GM12892 (cell line): ENCODE measurements around the gene MTG2.

Source experiments
- DNase-seq: peaks from one replicate; pipeline ENCODE4 v3.0.0; 2011; ENCODE audit not compliant: insufficient read length
- FAIRE-seq: peaks from 2 replicates; lab custom pipeline; 2011; peaks lifted over from hg19 to GRCh38; lab: Jason Lieb, UNC
- POLR2A ChIP-seq: IDR thresholded peaks from 2 replicates; pipeline ENCODE4 v1.6.1; 2011; ENCODE audit warnings: low read depth, low read length, control low read depth
- POLR2AphosphoS5 ChIP-seq: IDR thresholded peaks from 2 replicates; pipeline ENCODE4 v1.6.1; 2011; ENCODE audit warnings: low read depth, low read length, control low read depth
- TAF1 ChIP-seq: IDR thresholded peaks from 2 replicates; pipeline ENCODE4 v1.6.1; 2011; ENCODE audit warnings: low read depth, mild to moderate bottlenecking, control low read depth, low read length, borderline replicate concordance

The MTG2 gene

GRCh38 chr20:62222266-62222850 is 39.5 kb downstream of the MTG2 start:
- no peak for DNase-seq
- no peak for TF ChIP-seq POLR2A
- TF ChIP-seq POLR2AphosphoS5: no peak
- TF ChIP-seq TAF1: no peak

DNA sequence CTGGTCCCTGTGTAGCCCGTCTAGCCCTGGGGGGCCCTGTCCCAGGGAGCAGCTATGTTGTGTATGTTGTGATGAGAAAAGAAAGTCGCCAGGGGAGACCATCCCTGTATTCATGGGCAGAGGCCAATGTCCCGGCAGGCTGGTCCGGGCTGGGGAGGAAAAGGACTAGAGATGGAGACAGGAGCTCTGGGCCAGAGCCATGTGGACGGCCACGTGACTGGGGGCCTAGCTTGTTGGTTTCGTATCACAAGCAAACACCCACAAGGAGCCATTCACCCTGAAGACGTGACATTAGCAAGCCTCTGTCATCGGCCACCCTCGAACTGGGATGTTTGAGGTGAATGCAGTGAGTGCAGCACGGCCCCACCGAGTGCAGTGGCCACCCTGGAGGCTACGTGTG is 40.1 kb downstream of the MTG2 start:
- TF ChIP-seq TAF1 (no peak), POLR2AphosphoS5 (no peak), POLR2A (no peak)
- no peak for FAIRE-seq
- no peak for DNase-seq

More at GRCh38 chr20:62222266-62222850, 39.5 kb downstream of the MTG2 start:
- FAIRE-seq: no peak

- FAIRE-seq: no peak
- no peak for DNase-seq
- TF ChIP-seq TAF1 (no peak), POLR2AphosphoS5 (no peak), POLR2A (no peak)
Observed at GRCh38 chr20:62223571-62223970, 40.7 kb downstream of the MTG2 start.

- TF ChIP-seq TAF1 (no peak), POLR2A (no peak), POLR2AphosphoS5 (no peak)
- FAIRE-seq (no peak), DNase-seq (no peak)
Observed at GRCh38 chr20:62224113-62224855, 41.5 kb downstream of the MTG2 start.

DNA sequence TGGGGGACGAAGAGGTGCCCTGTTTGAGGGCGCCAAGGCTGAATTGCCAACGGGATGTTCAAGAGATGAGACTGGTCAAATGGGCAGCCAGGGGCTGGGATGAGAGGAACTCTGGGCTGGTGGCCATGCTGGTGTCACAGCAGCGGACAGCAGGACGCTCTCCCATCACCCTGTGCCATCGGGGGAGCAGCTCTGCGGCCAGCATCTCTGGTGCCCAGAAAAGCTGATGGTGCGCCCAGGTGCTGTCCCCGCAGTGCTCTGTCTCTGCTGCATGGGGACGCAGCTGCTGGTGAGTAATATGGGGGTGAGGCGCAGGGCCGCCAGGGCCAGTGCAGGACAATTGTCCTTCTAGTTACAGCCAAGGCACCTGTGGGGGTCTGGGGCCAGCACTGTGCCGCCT is 42.2 kb downstream of the MTG2 start:
- TF ChIP-seq POLR2AphosphoS5 (no peak), TAF1 (no peak), POLR2A (no peak)
- DNase-seq (no peak), FAIRE-seq (no peak)

DNA sequence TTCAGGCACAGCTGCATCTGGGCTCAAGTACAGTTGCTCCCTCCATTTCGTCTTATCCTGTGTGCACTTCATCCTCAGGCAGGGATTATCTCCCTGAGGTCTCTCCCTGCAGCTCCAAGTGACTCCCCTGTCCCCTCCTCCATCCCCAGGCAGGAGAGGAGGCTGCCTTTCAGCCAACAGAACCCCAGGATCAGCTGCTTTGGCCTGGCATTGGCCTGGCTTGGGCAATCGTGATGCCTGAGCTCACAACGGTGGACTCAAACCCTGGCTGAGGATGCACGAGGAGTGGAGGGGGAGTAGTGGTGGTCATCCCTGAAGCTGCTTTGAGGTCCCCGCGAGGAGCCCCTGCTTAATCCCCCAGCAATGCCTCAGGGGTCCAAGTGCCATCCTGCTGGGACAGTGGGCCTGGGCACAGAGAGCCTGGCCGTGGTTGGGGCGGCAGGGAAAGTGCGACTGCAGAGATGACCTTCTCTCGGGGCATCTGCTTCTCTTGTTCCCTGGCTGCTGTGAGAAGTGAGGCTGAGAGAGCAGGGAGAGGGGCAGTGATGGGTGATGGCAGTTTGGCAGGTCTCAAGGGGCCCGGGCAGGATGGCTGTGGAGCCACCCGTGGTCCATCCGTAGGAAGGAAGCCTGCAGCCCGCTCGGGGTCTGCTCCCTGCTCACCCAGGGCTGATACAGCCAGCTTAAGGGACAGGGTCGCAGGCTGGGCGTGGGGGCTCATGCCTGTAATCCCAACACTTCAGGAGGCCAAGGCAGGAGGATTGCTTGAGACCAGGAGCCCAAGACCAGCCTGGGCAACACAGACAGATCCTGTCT is 43.2 kb downstream of the MTG2 start:
- TF ChIP-seq TAF1 (no peak), POLR2AphosphoS5 (no peak), POLR2A (no peak)
- FAIRE-seq (no peak), DNase-seq (no peak)

- DNase-seq (no peak), FAIRE-seq (no peak)
- TF ChIP-seq TAF1: no peak
- TF ChIP-seq POLR2A: no peak
- no peak for TF ChIP-seq POLR2AphosphoS5
Observed at GRCh38 chr20:62226707-62227590, 44.1 kb downstream of the MTG2 start.

GRCh38 chr20:62227591-62227976 is 44.8 kb downstream of the MTG2 start:
- FAIRE-seq (no peak), DNase-seq (no peak)
- no peak for TF ChIP-seq TAF1
- no peak for TF ChIP-seq POLR2A
- TF ChIP-seq POLR2AphosphoS5: no peak

DNA sequence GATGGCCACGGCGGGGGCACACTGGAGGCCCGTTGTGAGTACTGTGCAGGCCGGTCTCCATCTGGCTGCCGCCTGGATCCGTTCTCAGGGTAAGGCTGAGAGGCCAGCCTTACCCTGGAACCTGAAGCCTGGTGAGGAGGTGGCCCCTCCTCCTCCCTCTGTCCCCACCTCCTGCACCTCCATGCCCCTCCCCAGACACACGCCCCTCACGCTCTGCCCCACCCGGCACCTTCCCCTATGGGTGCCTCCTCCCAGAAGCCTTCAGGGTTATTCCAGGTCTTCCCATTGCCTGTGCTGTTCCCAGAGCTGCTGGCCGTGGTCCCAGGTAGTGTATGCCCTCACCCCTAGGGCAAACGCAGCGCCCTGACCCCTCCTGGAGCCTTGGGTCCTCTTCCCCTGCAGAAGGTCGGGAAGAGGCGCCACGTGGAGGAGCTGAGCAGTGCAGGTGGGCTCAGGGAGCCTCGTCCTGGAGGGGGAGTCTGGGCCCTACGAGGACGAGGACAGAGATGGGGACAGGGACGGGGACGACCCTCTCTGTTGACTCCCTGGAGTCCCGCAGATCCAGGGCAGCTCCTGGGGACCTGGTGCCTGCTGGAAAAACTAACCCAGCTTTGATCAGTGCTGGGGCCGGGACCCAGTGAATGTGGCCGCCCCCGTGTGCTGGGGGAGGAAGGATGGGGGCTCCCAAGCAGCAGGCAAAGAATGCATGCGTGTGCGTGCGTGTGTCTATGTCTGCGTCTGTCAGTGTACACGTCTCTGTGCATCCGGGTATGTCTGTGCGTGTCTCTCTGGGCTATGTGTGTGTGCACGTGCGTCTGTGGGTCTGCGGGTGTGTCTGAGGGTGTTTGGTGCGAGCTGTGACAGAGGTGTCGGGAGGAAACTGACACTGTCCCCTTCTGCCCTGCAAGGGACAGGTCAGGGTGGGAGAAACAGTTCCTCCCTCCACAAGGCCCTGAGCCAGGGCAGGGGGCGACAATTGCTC is 45.4 kb downstream of the MTG2 start:
- TF ChIP-seq POLR2A: no peak
- no peak for TF ChIP-seq POLR2AphosphoS5
- no peak for TF ChIP-seq TAF1
- DNase-seq (no peak), FAIRE-seq (no peak)
